ENCODE data around the gene VSIG10.
"Not testable (repeated sequence)": the region's sequence is repeated elsewhere in the genome, so short reads cannot be mapped to it uniquely, and the experiment has no call there.

VSIG10 gene

DNA sequence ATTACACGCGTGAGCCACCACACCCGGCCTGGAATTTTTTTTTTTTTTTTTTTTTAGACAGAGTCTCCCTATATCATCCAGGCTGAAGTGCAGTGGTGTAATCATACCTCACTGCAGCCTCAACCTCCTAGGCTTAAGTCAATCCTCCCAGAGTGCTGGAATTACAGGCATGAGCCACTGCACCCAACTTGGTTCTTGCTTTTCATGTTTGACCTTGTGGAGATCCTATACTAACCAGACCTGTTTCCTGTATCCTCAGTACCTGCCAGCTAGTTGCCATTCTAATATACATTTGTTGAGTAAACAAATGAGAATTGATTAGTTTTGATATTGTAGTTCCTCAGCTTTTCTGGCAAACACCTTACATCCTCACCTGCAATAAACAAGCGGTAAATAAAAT lies 3.2 kb upstream of the VSIG10 start:
- DNase-seq, result no peak

DNA sequence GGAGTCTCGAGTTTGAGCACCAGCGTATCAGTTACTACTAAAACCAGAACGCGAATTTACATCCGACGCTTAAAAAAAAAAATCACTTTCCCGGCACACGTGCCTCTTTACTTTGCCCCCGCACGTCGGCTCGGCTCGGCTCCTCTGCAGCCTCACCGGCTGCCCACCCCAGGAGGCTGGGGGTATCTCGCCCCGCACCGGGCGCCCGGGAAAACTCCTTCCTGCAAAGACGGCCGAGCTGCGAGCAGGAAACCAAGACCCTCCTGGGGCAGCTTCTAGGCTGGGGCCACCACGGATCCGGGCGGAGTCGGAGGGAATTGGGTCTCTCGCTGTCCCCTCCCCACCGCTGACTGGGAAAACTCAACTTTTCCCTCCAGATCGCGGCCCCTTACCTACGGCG lies 610 bp downstream of the VSIG10 start:
- no peak for DNase-seq

DNA sequence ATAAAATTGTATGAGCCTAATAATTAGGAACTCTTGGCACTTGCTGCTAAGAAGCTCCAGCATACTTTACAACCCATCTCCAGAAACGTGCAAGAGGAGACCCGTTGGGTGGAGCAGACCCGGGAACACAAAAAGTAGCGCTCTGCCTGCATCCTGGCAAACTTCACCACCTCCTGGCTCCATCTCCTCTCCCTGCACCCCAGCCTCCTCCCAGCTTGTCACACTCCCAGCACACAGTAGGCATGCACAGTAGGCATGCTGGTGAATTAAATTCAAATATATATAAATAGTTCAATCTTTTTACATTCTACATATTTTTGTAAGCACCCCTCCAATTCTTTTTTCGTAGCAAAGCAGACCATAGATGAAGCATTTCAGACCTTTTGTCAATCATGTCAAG lies 1.2 kb downstream of the VSIG10 start:
- DNase-seq, result no peak

DNA sequence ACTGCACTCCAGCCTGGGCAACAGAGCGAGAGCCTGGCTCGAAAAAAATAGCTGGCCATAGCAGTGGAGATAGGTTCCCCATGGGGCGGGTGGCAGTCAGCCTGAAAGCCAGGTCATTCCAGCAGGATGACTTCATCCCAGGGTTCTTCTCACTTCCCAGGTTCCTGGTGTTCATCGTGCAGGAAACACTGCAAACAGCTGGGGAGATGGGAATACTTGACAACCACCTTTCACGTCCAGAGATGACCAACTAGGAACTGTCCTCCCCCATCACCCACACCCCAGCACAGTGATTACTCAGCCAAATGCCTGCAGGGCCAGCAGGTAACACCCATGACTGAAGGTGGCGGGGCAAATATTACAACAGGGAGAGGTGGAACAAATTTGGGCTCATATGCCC lies 1.7 kb downstream of the VSIG10 start:
- peak; percentile 9 for DNase-seq

DNA sequence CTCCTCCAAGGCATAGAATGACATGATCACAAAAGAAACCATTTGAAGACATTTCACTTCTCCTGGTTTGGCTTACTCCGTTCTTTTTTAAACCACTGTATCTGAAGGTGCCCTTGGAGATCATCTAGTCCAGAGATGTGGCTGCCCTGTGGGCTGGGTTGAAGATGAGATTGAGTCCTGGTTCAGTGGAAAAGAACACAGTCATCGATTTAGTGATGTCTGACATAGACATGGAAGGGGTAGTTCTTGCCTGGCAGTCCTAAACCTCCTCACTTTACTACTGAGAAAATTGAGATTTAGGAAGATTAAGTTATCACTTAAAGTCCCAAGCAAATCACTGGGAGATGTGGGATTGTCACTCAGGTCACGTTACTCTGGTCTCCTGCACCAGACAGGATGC lies 2.8 kb downstream of the VSIG10 start:
- DNase-seq, result no peak

DNA sequence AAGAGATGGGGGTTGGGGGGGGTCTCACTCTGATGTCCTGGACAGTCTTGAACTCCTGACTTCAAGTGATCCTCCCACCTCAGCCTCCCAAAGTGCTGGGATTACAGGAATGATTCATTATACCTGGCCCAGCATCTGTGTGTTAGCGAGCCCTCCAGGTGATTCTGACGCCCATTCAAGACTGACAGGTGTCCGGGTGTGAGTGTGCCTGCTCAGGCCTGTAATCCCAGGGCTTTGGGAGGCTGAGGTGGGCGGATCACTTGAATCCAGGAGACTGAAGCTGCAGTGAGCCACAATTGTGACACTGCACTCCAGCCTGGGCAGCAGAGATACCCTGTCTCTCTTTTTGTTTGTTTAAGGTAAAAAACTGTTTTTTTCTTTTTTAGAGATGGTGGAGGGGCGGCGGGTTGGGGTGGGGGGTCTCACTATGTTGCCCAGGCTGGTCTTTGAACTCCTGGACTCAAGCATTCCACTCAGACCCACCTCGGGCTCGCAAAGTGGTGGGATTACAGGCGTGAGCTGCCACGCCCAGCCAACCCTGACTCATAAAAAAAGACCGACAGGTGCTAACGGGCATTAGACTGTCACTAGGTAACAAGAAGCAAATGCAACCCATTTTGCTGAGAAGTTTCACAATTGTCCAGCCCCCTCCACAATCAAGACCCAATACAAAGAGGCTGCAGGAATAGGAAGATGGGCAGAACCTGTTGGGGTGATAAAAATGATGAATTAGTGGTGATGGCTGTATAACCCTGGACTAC lies 4.7 kb downstream of the VSIG10 start:
- peak; percentile 71 for DNase-seq

DNA sequence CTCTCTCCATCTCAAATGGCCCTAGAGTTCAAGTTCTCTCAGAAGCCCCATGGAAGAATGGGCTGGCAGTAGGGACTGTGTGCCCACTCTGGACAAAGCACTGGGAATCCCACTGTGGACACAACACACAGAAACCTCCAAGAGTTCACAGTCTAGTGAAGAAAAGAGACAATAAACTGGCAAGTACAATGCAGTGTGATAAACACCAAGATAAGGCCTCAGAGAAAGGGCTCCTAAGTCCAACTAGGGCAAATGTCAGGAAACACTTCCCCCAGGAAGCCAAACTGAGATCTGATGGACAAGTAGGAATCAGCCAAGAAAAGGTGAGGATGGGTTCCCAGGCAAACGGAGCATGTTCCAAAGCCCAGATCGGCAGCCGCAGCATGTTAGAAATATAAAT lies 5.4 kb downstream of the VSIG10 start:
- no peak for DNase-seq

DNA sequence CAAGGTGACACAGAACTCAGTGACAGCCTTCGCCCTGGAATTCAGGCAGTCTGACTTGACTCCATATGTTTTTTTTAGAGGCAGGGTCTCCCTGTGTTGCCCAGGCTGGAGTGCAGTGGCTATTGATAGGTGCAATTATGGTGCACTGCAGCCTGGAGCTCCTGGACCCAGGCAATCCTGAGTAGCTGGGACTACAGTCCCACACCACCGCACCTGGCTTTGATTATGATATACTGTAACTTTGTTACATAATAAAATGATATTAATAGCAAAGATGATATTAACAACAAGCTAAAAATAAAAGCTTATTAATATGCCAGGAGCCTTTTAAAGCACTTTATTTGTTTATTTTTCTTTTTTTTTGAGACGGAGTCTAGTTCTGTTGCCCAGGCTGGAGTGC lies 9.8 kb downstream of the VSIG10 start:
- DNase-seq, result no peak

DNA sequence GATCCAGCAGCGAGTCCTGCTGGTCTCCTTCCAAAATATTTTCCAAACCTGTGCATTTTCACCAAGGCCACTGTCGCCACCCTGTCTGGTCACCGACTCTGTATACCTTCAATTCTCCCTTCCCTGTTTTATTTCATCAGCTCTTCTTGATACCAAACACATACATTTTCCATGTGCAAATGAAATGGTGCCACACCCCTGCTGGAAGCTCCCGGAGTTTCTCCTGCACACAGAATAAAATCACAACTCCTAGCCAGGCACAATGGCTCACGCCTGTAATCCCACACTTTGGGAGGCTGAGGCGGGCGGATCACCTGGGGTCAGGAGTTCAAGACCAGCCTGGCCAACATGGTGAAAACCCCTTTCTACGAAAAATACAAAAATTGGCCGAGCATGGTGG lies 14.0 kb downstream of the VSIG10 start:
- no peak for DNase-seq

DNA sequence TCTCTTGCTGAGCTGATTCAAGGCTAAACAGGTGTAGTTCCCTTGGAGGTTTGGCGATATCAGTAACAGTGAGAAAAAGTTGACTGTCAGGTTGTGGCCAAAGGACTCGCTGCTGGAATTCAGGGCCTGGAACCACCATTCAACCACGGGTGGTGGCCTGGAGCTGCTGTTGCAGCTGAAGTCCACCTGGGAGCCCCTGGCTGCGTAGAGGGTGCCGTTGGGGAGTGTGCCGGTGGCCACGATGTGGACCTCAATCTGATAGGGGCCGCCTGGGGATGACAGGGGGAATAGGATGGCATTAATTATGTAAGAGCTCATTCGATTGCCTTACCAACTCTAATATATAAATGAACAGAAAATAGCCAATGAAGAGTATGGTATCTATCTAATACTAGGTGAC lies 21.6 kb downstream of the VSIG10 start:
- DNase-seq, result no peak

DNA sequence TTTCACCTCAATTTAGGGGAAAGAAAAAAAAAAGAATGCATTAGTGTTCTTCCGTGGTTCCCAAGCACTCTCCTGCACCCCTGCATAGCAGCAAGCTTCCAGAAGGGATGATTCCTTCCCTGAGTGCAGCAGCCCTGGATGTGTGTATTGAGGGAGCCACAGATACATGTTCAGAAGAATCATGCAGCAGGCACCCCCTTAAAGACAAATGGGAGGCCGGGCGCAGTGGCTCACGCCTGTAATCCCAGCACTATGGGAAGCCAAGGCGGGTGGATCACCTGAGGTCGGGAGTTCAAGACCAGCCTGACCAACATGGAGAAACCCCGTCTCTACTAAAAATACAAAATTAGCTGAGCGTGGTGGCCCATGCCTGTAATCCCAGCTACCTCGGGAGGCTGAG lies 22.3 kb downstream of the VSIG10 start:
- DNase-seq, result not testable (repeated sequence)

DNA sequence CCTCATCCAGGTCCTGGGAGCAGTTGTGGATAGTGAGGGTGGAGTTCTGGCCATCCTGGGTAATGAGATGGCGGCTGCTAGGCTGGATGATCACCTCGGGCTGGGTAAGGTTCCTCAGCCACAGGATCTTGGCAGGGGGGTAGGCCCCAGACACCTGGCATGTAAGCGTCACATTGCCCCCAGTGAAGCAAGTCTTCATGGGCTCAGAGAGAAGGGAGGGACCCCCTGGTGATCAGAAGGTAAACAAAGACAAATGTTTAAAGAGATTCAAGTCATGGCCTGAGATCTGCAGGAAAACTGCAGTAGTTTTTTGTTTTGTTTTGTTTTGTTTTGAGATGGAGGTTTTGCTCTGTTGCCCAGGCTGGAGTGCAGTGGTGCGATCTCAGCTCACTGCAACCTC lies 30.0 kb downstream of the VSIG10 start:
- no peak for DNase-seq

DNA sequence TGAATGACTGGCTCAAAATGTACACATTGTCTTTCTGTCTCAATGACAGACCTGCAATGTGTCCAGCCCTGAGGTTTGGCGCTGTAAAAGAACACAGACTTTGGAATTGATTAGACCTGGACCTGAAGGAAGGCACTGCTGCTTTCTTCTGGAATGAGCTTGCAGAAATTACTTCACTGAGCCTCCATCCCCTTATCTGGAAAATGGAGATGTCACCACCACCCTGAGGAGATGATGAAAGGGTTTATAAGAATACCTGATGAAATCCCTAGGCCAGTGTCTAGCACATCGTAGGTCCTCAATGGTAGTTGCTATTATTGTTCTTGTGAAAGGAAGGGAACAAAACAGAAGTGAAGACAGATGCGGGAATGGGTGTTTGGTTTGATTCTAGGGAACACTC lies 33.2 kb downstream of the VSIG10 start:
- no peak for DNase-seq

DNA sequence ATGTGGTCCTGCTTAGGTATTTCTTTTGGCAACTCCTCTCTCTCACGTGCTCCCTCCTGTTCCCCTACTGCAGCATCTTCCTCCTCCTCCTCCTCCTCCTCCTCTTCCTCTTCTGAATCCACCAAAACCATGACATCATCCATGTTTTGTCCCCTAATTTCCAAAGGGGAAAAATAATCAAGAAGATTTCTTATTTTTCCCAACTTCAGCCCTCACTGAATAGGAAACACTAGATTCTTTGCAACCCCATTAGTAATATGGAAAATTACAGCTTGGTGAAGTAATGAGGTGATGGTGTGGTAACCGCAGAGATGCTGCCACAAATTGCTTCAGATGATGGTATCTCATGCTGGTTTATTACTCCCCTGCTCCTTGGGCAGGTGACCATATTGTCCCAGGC lies 35.4 kb downstream of the VSIG10 start:
- no peak for DNase-seq

DNA sequence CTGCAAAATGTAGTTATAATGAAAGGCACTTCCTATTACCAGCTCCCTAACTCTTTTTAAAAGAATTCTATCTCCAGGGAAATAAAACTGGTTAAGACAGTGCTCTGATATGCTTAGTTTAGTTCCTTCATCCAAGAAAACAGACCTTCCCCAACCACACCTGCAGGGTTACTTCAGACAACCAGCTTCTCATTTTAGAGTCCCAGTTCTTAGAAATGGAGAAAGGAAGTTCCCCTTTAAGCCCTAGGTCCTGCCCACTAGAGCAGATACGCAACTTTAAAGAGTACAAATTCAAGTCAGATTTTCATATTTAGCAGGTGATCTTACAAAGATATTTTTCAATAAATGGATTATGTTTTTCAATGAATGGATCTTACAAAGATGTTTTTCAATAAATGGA lies 38.4 kb downstream of the VSIG10 start:
- DNase-seq, result no peak

DNA sequence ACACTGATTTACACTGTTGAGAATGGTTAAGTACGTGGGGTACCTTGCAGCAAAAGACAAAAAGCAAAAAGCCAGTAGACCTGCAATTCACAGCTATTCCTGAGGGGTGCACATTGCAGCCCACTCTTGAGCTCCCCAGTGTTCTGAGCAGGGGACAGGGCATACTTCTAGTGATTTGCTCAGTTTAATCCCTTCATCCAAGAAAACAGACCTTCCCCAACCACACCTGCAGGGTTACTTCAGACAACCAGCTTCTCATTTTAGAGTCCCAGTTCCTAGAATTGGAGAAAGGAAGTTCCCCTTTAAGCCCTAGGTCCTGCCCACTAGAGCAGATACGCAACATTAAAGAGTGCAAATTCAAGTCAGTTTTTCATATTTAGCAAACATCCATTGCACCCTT lies 39.2 kb downstream of the VSIG10 start:
- no peak for DNase-seq

DNA sequence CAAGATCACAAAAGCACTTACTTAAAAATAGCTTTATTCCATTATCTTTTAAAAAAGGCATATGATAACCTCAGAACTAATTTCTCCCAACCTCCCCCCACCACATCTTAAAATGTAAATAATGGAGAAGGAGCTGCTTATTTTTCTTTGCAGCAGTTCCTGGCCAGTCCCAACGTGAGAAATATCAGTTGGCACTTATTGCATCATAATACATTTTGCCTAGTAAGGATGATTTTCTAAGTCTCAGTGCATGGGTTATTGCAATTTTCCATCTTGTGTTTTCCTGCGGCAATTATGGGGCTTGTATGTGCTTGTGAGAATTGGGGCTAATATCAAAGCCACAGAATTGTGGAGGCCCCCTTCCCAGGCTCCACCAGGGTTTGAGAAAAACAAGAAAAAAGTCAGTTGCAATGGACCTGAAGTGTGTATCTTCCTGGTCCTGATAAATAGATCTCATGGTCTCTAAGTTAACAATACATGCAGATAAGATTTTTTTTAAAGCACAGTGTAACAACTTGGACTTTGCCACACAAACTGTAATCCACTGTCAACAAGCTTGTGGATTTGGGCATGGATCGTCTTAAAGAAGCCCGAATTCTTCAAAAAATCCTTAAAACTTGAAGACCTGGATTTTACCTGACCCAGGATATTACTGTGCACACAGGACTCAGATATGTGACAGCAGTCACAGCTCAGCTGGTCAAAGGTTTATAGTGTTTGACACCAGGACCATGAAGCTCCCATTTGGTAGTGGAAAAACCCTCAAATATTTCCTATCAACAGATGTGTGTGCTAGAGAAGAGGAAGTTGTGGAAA lies 40.0 kb downstream of the VSIG10 start:
- peak; percentile 21 for DNase-seq

DNA sequence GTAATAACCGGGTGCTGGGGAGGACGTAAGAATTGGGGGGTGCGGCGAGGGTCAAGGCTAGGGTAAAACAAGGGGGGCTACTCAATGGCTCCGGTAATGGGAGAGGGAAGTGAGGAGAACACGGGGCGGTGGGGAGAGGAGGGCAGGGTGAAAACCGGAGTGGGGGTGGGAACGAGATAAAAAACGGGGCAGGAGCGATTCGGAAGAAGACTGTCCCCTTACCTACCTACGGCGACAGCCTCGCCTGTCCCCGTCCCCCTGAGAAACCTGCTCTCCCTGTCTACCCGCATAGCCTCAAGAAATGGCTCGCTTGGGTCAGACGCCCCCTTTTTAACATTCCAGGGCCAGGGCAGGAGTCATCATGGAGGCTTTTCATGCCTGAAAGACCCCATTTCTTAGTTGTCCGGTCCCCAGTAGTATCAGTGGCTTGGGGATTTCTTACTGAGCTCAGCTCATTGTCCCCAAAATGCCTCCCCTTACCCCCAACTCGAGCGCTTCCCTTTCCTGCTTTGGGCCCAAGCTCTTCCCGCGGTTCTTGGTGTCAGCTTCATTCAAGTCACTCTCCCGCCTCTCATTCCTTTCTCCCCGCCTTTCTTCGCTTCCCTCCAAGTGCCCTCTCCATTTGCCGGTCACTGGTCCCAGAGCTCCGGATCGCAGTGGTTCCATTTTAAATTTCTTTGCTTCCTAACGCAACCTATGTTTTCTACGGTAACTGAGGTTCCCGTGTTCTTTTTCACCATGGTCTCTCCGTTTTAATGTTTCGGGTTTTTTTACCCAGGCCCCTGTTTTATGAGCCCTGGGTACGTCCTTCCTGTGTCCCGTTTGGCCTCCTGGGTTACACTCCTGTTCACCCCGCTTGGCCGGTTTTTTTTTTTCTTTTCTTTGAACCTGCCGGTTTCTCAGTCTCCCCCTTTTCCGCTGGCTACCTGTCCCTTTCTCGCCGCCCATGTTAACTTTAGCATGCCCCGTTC lies 41.7 kb downstream of the VSIG10 start:
- DNase-seq, result peak; percentile 23

DNA sequence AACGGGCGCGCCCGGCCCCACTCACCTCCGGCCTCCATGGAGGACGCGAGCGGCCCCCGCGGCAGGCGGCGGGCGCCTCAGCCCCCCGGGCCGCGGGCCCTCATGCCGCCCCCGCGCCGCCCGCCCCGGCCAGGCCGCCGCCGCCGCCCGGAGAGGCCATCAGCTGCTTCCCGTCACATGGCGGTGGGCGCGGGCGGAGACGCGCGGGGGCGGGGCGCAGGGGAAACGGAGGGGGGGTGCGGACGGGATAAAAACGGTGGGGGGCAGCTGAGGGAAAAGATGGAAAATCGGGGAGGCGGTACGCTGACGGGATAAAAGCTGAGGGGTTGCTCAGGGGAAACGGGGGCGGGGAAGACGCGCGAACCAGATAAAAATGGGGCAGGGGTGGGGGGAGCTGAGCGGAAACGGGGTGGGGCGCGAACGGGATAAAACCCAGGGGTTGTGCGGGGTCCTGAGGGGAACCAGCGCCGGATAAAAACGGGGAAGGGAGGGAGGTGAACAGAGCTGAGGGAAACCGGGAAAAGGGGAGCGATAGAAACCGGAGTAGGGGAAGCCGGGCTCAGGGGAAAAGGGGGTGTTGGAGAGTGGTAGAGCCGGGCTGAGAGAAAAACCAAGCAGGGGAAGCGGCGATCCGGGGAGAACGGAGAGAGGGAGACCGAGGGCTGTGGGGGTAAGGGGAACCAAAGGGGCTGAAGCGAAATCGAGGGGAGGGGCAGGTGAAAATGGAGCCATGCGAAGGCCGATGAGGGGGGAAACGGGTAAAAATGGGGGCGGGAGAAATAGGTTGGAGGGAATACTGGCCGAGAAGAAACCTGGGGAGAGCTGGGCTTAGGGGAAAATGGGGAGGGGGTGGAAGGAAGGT lies 42.6 kb downstream of the VSIG10 start, which contains the start of gene WSB2:
Gene WSB2, minus strand, starts transcription at position 169 of the 862 bp plus-strand sequence. Its CDS starts 131 bp downstream, at position 38.
- DNase-seq, result peak; percentile 21

DNA sequence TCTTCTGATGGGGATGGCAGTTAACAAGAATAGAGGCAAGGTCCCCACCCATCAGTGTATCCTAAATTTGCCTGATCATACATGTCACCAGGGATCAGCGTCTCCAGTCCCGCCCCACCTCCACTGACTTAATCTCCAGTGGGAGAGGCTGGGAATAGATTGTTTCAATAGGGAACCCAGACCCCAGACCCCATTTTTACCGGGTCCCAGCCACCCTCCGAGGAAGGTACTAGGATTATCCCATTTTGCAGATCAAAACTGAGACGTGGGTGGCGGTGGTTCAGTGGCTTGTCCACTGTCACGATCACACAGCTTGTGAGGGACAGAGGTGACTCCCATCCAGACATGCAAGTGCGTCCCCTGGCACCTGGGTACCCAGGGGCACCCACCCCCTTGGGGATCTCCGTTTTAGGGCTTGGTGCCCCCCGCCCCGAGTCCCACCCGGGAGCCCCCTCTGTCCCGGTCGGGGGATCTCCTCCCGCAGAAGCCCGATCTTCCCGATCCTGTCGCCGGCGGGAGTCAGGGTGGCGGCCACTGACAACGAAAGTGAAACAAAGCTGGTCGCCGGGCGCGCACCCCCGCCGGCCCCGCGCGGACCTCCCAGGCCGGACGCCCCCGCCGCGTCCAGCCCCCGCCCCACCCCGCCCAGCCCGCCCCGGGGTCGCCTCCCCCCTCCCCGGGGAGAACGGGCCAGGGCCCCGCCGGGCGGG lies 43.4 kb downstream of the VSIG10 start:
- DNase-seq, result no peak
